ENCODE data around the gene NCF2.

DNA sequence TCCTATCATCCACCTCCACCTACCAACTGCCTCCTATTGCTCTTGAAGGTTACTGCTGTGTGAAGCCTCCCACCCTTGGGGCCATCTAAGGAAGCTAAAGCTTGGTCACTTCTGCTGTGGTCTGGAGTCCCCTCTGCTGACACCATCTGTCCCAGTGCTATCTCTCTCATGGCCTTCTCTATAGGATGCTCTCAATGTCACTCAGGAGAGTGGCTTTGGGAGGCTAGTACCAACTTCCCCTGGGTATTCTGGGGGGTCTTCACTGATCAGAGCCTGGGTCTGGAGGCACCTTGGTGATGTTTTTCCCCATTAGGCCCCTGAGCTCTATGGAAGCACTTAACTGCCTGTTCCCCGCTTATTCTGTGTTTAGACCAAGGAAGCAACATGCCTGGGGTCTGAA, 12.3 kb upstream of the NCF2 start:
- TF ChIP-seq CTCF (conservative IDR thresholded peaks at IDR 0.05 in 1 of 2, IDR thresholded peaks at IDR 0.05 in 1 of 2; ENCODE audit: low read depth in 1 of 2, low read length in 2 of 2) (no peak), EZH2 (IDR thresholded peaks at IDR 0.05; ENCODE audit: low read length, missing control alignments) (no peak)

All from fibroblast of lung (primary cell).